DND-41 (cell line): ENCODE data around the gene DNASE2B.

Source experiments
- EZH2 ChIP-seq: IDR thresholded peaks from 3 replicates; pipeline ENCODE4 v1.6.1; 2012; ENCODE audit warnings: borderline replicate concordance, low read depth, mild to moderate bottlenecking, moderate library complexity, low read length, inconsistent platforms; ENCODE audit not compliant: severe bottlenecking
- TF ChIP-seq, protein P1 (sequence below): IDR thresholded peaks from 2 replicates; pipeline ENCODE4 v1.5.1; 2012; ENCODE audit warnings: borderline replicate concordance, low read length, moderate library complexity, mild to moderate bottlenecking; ENCODE audit not compliant: poor library complexity, severe bottlenecking; ENCODE audit errors: extremely low read depth

DNA sequence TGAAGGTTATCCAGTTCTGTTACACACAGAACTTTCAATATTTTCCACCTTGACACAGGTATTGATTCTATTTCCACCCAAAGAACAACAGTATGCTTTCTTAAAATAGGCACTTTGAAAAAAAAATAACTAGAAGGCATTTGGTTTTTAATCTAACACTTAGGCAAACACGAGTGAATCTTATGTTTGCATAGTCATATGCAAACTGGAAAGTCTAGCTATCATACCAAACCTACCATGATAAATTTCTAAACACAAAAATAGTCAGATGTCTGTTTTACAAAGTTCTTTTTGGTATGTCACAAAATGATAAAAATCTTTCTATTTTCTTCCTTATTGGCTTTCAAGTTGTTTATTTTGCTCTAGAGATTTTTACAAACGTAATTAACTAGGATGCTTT is 11.6 kb downstream of the DNASE2B start:
- TF ChIP-seq, protein P1, sequence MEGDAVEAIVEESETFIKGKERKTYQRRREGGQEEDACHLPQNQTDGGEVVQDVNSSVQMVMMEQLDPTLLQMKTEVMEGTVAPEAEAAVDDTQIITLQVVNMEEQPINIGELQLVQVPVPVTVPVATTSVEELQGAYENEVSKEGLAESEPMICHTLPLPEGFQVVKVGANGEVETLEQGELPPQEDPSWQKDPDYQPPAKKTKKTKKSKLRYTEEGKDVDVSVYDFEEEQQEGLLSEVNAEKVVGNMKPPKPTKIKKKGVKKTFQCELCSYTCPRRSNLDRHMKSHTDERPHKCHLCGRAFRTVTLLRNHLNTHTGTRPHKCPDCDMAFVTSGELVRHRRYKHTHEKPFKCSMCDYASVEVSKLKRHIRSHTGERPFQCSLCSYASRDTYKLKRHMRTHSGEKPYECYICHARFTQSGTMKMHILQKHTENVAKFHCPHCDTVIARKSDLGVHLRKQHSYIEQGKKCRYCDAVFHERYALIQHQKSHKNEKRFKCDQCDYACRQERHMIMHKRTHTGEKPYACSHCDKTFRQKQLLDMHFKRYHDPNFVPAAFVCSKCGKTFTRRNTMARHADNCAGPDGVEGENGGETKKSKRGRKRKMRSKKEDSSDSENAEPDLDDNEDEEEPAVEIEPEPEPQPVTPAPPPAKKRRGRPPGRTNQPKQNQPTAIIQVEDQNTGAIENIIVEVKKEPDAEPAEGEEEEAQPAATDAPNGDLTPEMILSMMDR = no peak
- no peak for TF ChIP-seq EZH2
